Spleen (tissue), 11 donors: ENCODE results near the gene C3orf18. TPM values are rescaled to one million over a fixed set of nuclear protein-coding genes. Genes with fewer than 3 reads are reported as not detected.

ENCODE experiments used
- DNase-seq: peaks from one replicate; pipeline ENCODE4 v3.0.0-alpha.2; 2020
- H3K27ac ChIP-seq, 8 donors: fragments of 200-600 bp; sonication (generic) in 7 of 8; 1 replicate in 4 of 8; 2 replicates in 4 of 8; pipeline versions ENCODE4 v1.5.0 to v1.8.0; 2016 to 2021; ENCODE audit warnings: inconsistent platforms in 4 of 8, mild to moderate bottlenecking in 4 of 8, moderate library complexity in 1 of 8
- H3K27me3 ChIP-seq, 7 donors: fragments of 200-600 bp; sonication (generic) in 6 of 7; replicated peaks in 1 of 7; 1 replicate in 4 of 7; 2 replicates in 3 of 7; pipeline versions ENCODE4 v1.5.0 to v1.8.0; 2016 to 2021; ENCODE audit warnings: inconsistent platforms in 3 of 7, mild to moderate bottlenecking in 1 of 7
- H3K36me3 ChIP-seq, 6 donors: fragments of 200-600 bp; sonication (generic) in 5 of 6; 1 replicate in 4 of 6; 2 replicates in 2 of 6; pipeline versions ENCODE4 v1.5.0 to v1.8.0; 2016 to 2021; ENCODE audit warnings: inconsistent platforms in 2 of 6
- H3K4me1 ChIP-seq, 6 donors: fragments of 200-600 bp; sonication (generic) in 5 of 6; 1 replicate in 3 of 6; 2 replicates in 3 of 6; pipeline versions ENCODE4 v1.5.0 to v1.8.0; 2016 to 2021; ENCODE audit warnings: inconsistent platforms in 3 of 6
- H3K4me3 ChIP-seq, 8 donors: fragments of 200-600 bp; sonication (generic) in 7 of 8; 1 replicate in 4 of 8; 2 replicates in 4 of 8; pipeline versions ENCODE4 v1.5.0 to v1.8.0; 2016 to 2021; ENCODE audit warnings: inconsistent platforms in 4 of 8, mild to moderate bottlenecking in 4 of 8, moderate library complexity in 2 of 8
- H3K9me3 ChIP-seq, 8 donors: fragments of 200-600 bp; sonication (generic) in 7 of 8; 1 replicate in 4 of 8; 2 replicates in 4 of 8; pipeline versions ENCODE4 v1.5.0 to v1.8.0; 2016 to 2021; ENCODE audit warnings: inconsistent platforms in 4 of 8
- CTCF ChIP-seq, 11 experiments: fragments of 200-600 bp in 7 of 11; fragments of 450-650 bp in 4 of 11; sonication (generic) in 4 of 11; IDR thresholded peaks in 8 of 11; conservative IDR thresholded peaks in 3 of 11; 1 replicate in 7 of 11; 2 replicates in 4 of 11; pipeline versions ENCODE4 v1.4.0 to v1.8.0; 2016 to 2021; ENCODE audit warnings: antibody characterized with exemption in 11 of 11, inconsistent platforms in 4 of 11, mild to moderate bottlenecking in 1 of 11
- POLR2A ChIP-seq, 3 donors: fragments of 450-650 bp; IDR thresholded peaks; one replicate each; pipeline ENCODE4 v1.5.1; 2017; ENCODE audit warnings: antibody characterized with exemption in 3 of 3, mild to moderate bottlenecking in 1 of 3
- POLR2AphosphoS5 ChIP-seq, 3 donors: sonication (generic); formaldehyde crosslinking; IDR thresholded peaks; one replicate each; pipeline ENCODE4 v1.5.1; 2017; ENCODE audit warnings: antibody characterized with exemption in 3 of 3
- WGBS, 5 donors: extraction: QIAGEN DNeasy Blood & Tissue Kit in 3 of 5; methylation state at CpG; one replicate each; pipeline versions ENCODE4 v1.1.5 to v1.1.7; 2013 to 2018; 5-methylcytosine and 5-hydroxymethylcytosine counted together
- intact Hi-C: fragments of 100-400 bp; cut with DNase I; formaldehyde crosslinking; loops from one replicate; pipeline ENCODE4 v1.15.0; 2023; ENCODE audit warnings: low total_unique reads
- polyA plus RNA-seq, 3 donors: library from polyadenylated mRNA; stranded (reverse); fragments of 200-250 nt; gene quantifications; one replicate each; pipeline ENCODE4 v1.2.1, GENCODE V29; 2013
- total RNA-seq, 7 donors: library from RNA; depleted of rRNA in 3 of 7; stranded (reverse); fragments of >200 nt in 3 of 7; fragmentation: NEBNext Ultra II Directional in 4 of 7; extraction: Animal tissue kit (Norgen Biotek cat#: 25700) in 4 of 7; gene quantifications; one replicate each; pipeline versions ENCODE4 v1.1.0 to v1.2.1, GENCODE V29; 2016 to 2021
- donor health status: healthy with polysubstance abuse.
- donor health status: DM: no; HTN: no; CAD: no; lungs with moderate emphysema.
- donor health status: DM: no; HTN: no; CAD: no.
- donor health status: Bipolar disorder and iron deficiency.
- donor health status: healthy.
- donor health status: DM: no; HTN: no; CAD: no.
- donor health status: DM: yes; HTN: yes; CAD: no.

Gene C3orf18
- total and polyA plus RNA-seq, 10 donors: 2.3 to 12.2 (median 5.1) TPM

- Histone ChIP-seq H3K36me3 (no peaks in the 10 kb centered on the region), H3K4me3 (no peak overlapping the region), H3K4me1 (peaks cover 6 to 52% (median 35%) of the 10 kb centered on the region in 6 donors), H3K27ac (no peak overlapping the region), H3K27me3 (no peaks in the 10 kb centered on the region), H3K9me3 (no peaks in the 10 kb centered on the region)
- WGBS, 5 donors: 24 to 55% (median 34%) methylated on average over 2 of the region's 2 CpGs
- intact Hi-C loops: no loop called here
- DNase-seq: no peak
- TF ChIP-seq POLR2AphosphoS5 (IDR thresholded peaks at IDR 0.05) (no peak), POLR2A (IDR thresholded peaks at IDR 0.05) (no peak), CTCF (IDR thresholded peaks at IDR 0.05 in 8 of 11, conservative IDR thresholded peaks at IDR 0.05 in 3 of 11) (no peak)
Observed at GRCh38 chr3:50594253-50594785, 26.8 kb upstream of the C3orf18 start.

GRCh38 chr3:50592568-50592967, 25.0 kb upstream of the C3orf18 start:
- Histone ChIP-seq H3K4me3 (no peak overlapping the region), H3K4me1 (peaks cover 5 to 58% (median 42%) of the 10 kb centered on the region in 6 donors), H3K27me3 (no peaks in the 10 kb centered on the region), H3K27ac (peak overlapping the region in 5 of 8 donors; percentile 15 to 98 (median 96)), H3K9me3 (no peaks in the 10 kb centered on the region), H3K36me3 (no peaks in the 10 kb centered on the region)
- 27 to 42% (median 30%) methylated on average over 4 to 5 of the region's 5 CpGs for WGBS, 5 donors
- intact Hi-C loops: no loop called here
- DNase-seq: peak; percentile 80
- TF ChIP-seq POLR2AphosphoS5 (IDR thresholded peaks at IDR 0.05) (peak in 1 of 3 donors; percentile 25), CTCF (IDR thresholded peaks at IDR 0.05 in 8 of 11, conservative IDR thresholded peaks at IDR 0.05 in 3 of 11) (no peak)

DNA sequence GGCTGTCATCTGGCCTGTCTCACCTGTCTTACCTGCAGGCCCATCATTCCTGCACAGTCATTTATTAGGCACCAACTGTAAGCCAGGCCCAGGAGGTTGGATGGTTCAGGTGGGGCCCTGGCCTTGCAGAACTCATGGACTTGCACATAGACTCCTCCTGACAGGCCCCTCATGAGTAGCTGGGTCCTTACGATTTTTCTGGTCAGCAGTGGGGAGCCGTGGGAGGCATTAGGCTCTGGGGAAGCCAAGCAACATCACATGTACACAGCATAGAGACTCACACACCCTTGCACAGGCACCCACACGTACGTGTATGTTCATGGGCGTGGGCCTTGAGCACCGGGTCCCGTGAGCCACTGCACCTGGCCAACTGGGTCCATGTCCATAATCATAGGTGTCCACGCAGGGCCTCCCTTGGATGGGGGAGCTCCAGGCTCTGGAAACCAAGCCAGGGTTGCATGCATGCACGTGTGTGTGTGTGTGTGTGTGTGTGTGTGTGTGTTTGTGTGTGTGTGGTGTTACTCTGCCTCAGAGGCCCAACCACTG, 23.7 kb upstream of the C3orf18 start:
- Histone ChIP-seq H3K27ac (peak overlapping the region; percentile 73 to 98 (median 96)), H3K9me3 (no peaks in the 10 kb centered on the region), H3K36me3 (no peaks in the 10 kb centered on the region), H3K27me3 (no peaks in the 10 kb centered on the region), H3K4me1 (peaks cover 5 to 58% (median 42%) of the 10 kb centered on the region in 6 donors), H3K4me3 (peak overlapping the region in 1 of 8 donors; percentile 58)
- peak; percentile 80 for DNase-seq
- WGBS, 5 donors: 38 to 68% (median 58%) methylated on average over 6 to 9 of the region's 9 CpGs
- TF ChIP-seq POLR2AphosphoS5 (IDR thresholded peaks at IDR 0.05) (no peak), CTCF (IDR thresholded peaks at IDR 0.05 in 8 of 11, conservative IDR thresholded peaks at IDR 0.05 in 3 of 11) (peak in 2 of 11 experiments; percentile 3 to 18), POLR2A (IDR thresholded peaks at IDR 0.05) (no peak)
- intact Hi-C loops: no loop called here

- H3K9me3 ChIP-seq: no peaks in the 10 kb centered on the region
- H3K27me3 ChIP-seq: no peaks in the 10 kb centered on the region
- intact Hi-C loops: no loop called here
- no peak overlapping the region for H3K4me3 ChIP-seq
- no peak for DNase-seq
- TF ChIP-seq POLR2AphosphoS5 (IDR thresholded peaks at IDR 0.05) (no peak), POLR2A (IDR thresholded peaks at IDR 0.05) (no peak), CTCF (IDR thresholded peaks at IDR 0.05 in 8 of 11, conservative IDR thresholded peaks at IDR 0.05 in 3 of 11) (no peak)
- H3K36me3 ChIP-seq: peaks cover 0 to 10% (median 0%) of the 10 kb centered on the region in 6 donors
- 77 to 92% (median 85%) methylated on average over 4 of the region's 4 CpGs for WGBS, 5 donors
- peaks cover 5 to 62% (median 42%) of the 10 kb centered on the region in 6 donors for H3K4me1 ChIP-seq
- H3K27ac ChIP-seq: peak overlapping the region in 5 of 8 donors; percentile 3 to 62 (median 22)
Observed at GRCh38 chr3:50588759-50589433, 21.3 kb upstream of the C3orf18 start.
